ENCODE data around the gene INPP5F. TPM values are rescaled to one million over a fixed set of nuclear protein-coding genes. Genes with fewer than 3 reads are reported as not detected.

Gene INPP5F
- total and polyA plus RNA-seq, 10 donors, result 6.0 to 16.2 (median 10.9) TPM

- H3K36me3 ChIP-seq, result no peaks in the 10 kb centered on the region
- no peaks in the 10 kb centered on the region for H3K4me1 ChIP-seq
- no peak overlapping the region for H3K4me3 ChIP-seq
- H3K27ac ChIP-seq, result no peak overlapping the region
- peaks cover 0 to 8% (median 3%) of the 10 kb centered on the region in 8 donors for H3K9me3 ChIP-seq
- TF ChIP-seq POLR2A (IDR thresholded peaks at IDR 0.05), result no peak
- no peak for TF ChIP-seq POLR2AphosphoS5 (IDR thresholded peaks at IDR 0.05)
- no peak for TF ChIP-seq CTCF (IDR thresholded peaks at IDR 0.05 in 8 of 11, conservative IDR thresholded peaks at IDR 0.05 in 3 of 11)
- intact Hi-C loops (cut with DNase I; ENCODE audit: low total_unique reads), result no loop called here
- 76 to 88% (median 85%) methylated on average over 8 of the region's 8 CpGs for WGBS, 5 donors
- DNase-seq, result no peak
- no peaks in the 10 kb centered on the region for H3K27me3 ChIP-seq (replicated peaks in 1 of 7)
Observed at GRCh38 chr10:119715628-119716505, 10.0 kb upstream of the INPP5F start.

- H3K36me3 ChIP-seq, result no peaks in the 10 kb centered on the region
- TF ChIP-seq POLR2AphosphoS5 (IDR thresholded peaks at IDR 0.05) (no peak), POLR2A (IDR thresholded peaks at IDR 0.05) (no peak), CTCF (IDR thresholded peaks at IDR 0.05 in 8 of 11, conservative IDR thresholded peaks at IDR 0.05 in 3 of 11) (no peak)
- H3K27ac ChIP-seq, result peak overlapping the region in 3 of 8 donors; percentile 92 to 95 (median 94)
- no peaks in the 10 kb centered on the region for H3K9me3 ChIP-seq
- H3K4me3 ChIP-seq, result no peak overlapping the region
- no peak for DNase-seq
- H3K27me3 ChIP-seq (replicated peaks in 1 of 7), result no peaks in the 10 kb centered on the region
- WGBS, 5 donors, result 80 to 96% (median 92%) methylated on average over 2 of the region's 2 CpGs
- intact Hi-C loops (cut with DNase I; ENCODE audit: low total_unique reads), result no loop called here
- peaks cover 16 to 44% (median 38%) of the 10 kb centered on the region in 6 donors for H3K4me1 ChIP-seq
Observed at GRCh38 chr10:119723161-119723560, 2.7 kb upstream of the INPP5F start.

- no peaks in the 10 kb centered on the region for H3K27me3 ChIP-seq (replicated peaks in 1 of 7)
- H3K36me3 ChIP-seq, result no peaks in the 10 kb centered on the region
- TF ChIP-seq CTCF (IDR thresholded peaks at IDR 0.05 in 8 of 11, conservative IDR thresholded peaks at IDR 0.05 in 3 of 11) (no peak), POLR2AphosphoS5 (IDR thresholded peaks at IDR 0.05) (no peak), POLR2A (IDR thresholded peaks at IDR 0.05) (no peak)
- no peaks in the 10 kb centered on the region for H3K9me3 ChIP-seq
- WGBS, 5 donors, result 61 to 83% (median 79%) methylated on average over 3 of the region's 3 CpGs
- peaks cover 16 to 49% (median 41%) of the 10 kb centered on the region in 6 donors for H3K4me1 ChIP-seq
- intact Hi-C loops (cut with DNase I; ENCODE audit: low total_unique reads), result no loop called here
- peak overlapping the region in 5 of 8 donors; percentile 43 to 95 (median 93) for H3K27ac ChIP-seq
- H3K4me3 ChIP-seq, result no peak overlapping the region
- no peak for DNase-seq
Observed at GRCh38 chr10:119723624-119724023, 2.2 kb upstream of the INPP5F start.

All from spleen (tissue), 11 donors.